Osteoblast (primary cell): ENCODE measurements around the gene COL4A1. TPM values are rescaled to one million over a fixed set of nuclear protein-coding genes. Genes with fewer than 3 reads are reported as not detected.
A peak's percentile ranks its signal among the peaks of the same experiment; 100 is the strongest.

Source experiments
- DNase-seq: peaks from one replicate; pipeline ENCODE4 v3.0.0; 2011; ENCODE audit warnings: low spot score, mixed read lengths; ENCODE audit not compliant: insufficient read length; ENCODE audit errors: missing footprints
- H2AFZ ChIP-seq: 2 replicates; pipeline ENCODE4 v1.6.0; 2011; ENCODE audit warnings: mild to moderate bottlenecking, low read length
- H3K27ac ChIP-seq: 2 replicates; pipeline ENCODE4 v1.5.1; 2011; ENCODE audit warnings: mild to moderate bottlenecking, low read depth, low read length, moderate library complexity
- H3K27me3 ChIP-seq: 2 replicates; pipeline ENCODE4 v1.6.0; 2012; ENCODE audit warnings: mild to moderate bottlenecking, control low read depth, inconsistent platforms, low read length, moderate library complexity; ENCODE audit not compliant: insufficient read depth
- H3K36me3 ChIP-seq: 2 replicates; pipeline ENCODE4 v1.5.1; 2011; ENCODE audit warnings: mild to moderate bottlenecking, low read length, control low read depth, moderate library complexity; ENCODE audit not compliant: insufficient read depth
- H3K4me1 ChIP-seq: 2 replicates; pipeline ENCODE4 v1.5.1; 2011; ENCODE audit warnings: mild to moderate bottlenecking, low read length, control low read depth, moderate library complexity; ENCODE audit not compliant: insufficient read depth
- H3K4me2 ChIP-seq: 2 replicates; pipeline ENCODE4 v1.6.0; 2011; ENCODE audit warnings: mild to moderate bottlenecking, low read length; ENCODE audit not compliant: insufficient read depth
- H3K4me3 ChIP-seq: fragments of 200-600 bp; sonication (generic); 3 replicates; pipeline ENCODE4 v1.5.1; 2012; ENCODE audit warnings: mild to moderate bottlenecking, low read length, inconsistent platforms; ENCODE audit not compliant: insufficient read depth
- H3K79me2 ChIP-seq: 2 replicates; pipeline ENCODE4 v1.6.0; 2012; ENCODE audit warnings: mild to moderate bottlenecking, low read length, control low read depth, inconsistent platforms; ENCODE audit not compliant: insufficient read depth
- H3K9me3 ChIP-seq: 2 replicates; pipeline ENCODE4 v1.5.1; 2011; ENCODE audit warnings: low read depth, low read length, control low read depth
- H4K20me1 ChIP-seq: 2 replicates; pipeline ENCODE4 v1.6.0; 2012; ENCODE audit warnings: mild to moderate bottlenecking, low read length, control low read depth; ENCODE audit not compliant: insufficient read depth
- CTCF ChIP-seq: IDR thresholded peaks from 2 replicates; pipeline ENCODE4 v1.5.1; 2011; ENCODE audit warnings: mild to moderate bottlenecking, low read depth, low read length, moderate library complexity; ENCODE audit errors: extremely low read depth
- total RNA-seq: library from RNA; depleted of rRNA; stranded (reverse); fragments of >200 nt; gene quantifications from 2 replicates; pipeline ENCODE4 v1.2.3, GENCODE V29; 2012

COL4A1 gene
- total RNA-seq, 1 donor: 412 TPM

GRCh38 chr13:110350049-110350448 is 43.1 kb upstream of the COL4A1 start:
- H3K79me2 ChIP-seq: peaks cover 72% of the 10 kb centered on the region
- H2AFZ ChIP-seq: no peak overlapping the region
- no peak overlapping the region for H3K27ac ChIP-seq
- DNase-seq: no peak
- peaks cover 25% of the 10 kb centered on the region for H3K4me1 ChIP-seq
- no peak for TF ChIP-seq CTCF
- H3K4me2 ChIP-seq: no peak overlapping the region
- no peaks in the 10 kb centered on the region for H3K9me3 ChIP-seq
- peaks cover 29% of the 10 kb centered on the region for H3K36me3 ChIP-seq
- H4K20me1 ChIP-seq: peaks cover 34% of the 10 kb centered on the region
- H3K27me3 ChIP-seq: no peaks in the 10 kb centered on the region
- no peak overlapping the region for H3K4me3 ChIP-seq

- H3K9me3 ChIP-seq: no peaks in the 10 kb centered on the region
- no peak overlapping the region for H3K27ac ChIP-seq
- no peak overlapping the region for H2AFZ ChIP-seq
- peaks cover 67% of the 10 kb centered on the region for H3K79me2 ChIP-seq
- TF ChIP-seq CTCF: no peak
- DNase-seq: no peak
- peaks cover 32% of the 10 kb centered on the region for H3K36me3 ChIP-seq
- H3K4me1 ChIP-seq: peaks cover 25% of the 10 kb centered on the region
- H3K4me3 ChIP-seq: no peak overlapping the region
- no peaks in the 10 kb centered on the region for H3K27me3 ChIP-seq
- peaks cover 29% of the 10 kb centered on the region for H4K20me1 ChIP-seq
- H3K4me2 ChIP-seq: no peak overlapping the region
Observed at GRCh38 chr13:110349239-110349638, 42.3 kb upstream of the COL4A1 start.

GRCh38 chr13:110348309-110349105 is 41.5 kb upstream of the COL4A1 start:
- Histone ChIP-seq H3K9me3 (no peaks in the 10 kb centered on the region), H3K4me3 (no peak overlapping the region), H3K27me3 (no peaks in the 10 kb centered on the region), H3K4me1 (peaks cover 25% of the 10 kb centered on the region), H3K4me2 (peak overlapping the region; percentile 71), H4K20me1 (peaks cover 26% of the 10 kb centered on the region), H3K79me2 (peaks cover 64% of the 10 kb centered on the region), H3K27ac (peak overlapping the region; percentile 89), H3K36me3 (peaks cover 33% of the 10 kb centered on the region), H2AFZ (no peak overlapping the region)
- DNase-seq: no peak
- TF ChIP-seq CTCF: no peak

- H4K20me1 ChIP-seq: peaks cover 19% of the 10 kb centered on the region
- H3K9me3 ChIP-seq: no peaks in the 10 kb centered on the region
- H3K27me3 ChIP-seq: no peaks in the 10 kb centered on the region
- peak; percentile 87 for DNase-seq
- peaks cover 25% of the 10 kb centered on the region for H3K4me1 ChIP-seq
- peak overlapping the region; percentile 71 for H3K4me2 ChIP-seq
- no peak for TF ChIP-seq CTCF
- H3K79me2 ChIP-seq: peaks cover 64% of the 10 kb centered on the region
- peak overlapping the region; percentile 52 for H2AFZ ChIP-seq
- H3K27ac ChIP-seq: peak overlapping the region; percentile 89
- H3K4me3 ChIP-seq: peak overlapping the region; percentile 41
- peaks cover 26% of the 10 kb centered on the region for H3K36me3 ChIP-seq
Observed at GRCh38 chr13:110347535-110348308, 40.8 kb upstream of the COL4A1 start.
